HepG2 (cell line): ENCODE data around the gene TMEM239. TPM values are rescaled to one million over a fixed set of nuclear protein-coding genes. Genes with fewer than 3 reads are reported as not detected.

Source experiments
- ATAC-seq: fragments of 200-7000 bp; cut with Tn5 transposase; 3 replicates; pipeline ENCODE4 v1.9.1; 2020; ENCODE audit warnings: mild to moderate bottlenecking, moderate library complexity
- BruUV-seq: library from RNA; stranded (reverse); fragments of 400-500 nt; replicated peaks from 2 replicates; lab custom pipeline; 2021; lab: Mats Ljungman, UMichigan
- CTCF ChIA-PET: fragments of 300-600 bp; formaldehyde crosslinking; extraction: SDS; loops from one replicate; lab custom pipeline; 2021; ENCODE audit warnings: low total read pairs, inconsistent platforms, low intra/inter-chr PET ratio; lab: Yijun Ruan, JAX
- POLR2A ChIA-PET: fragments of 350-600 bp; sonication (Branson Sonifier 250); formaldehyde crosslinking; loops from one replicate; lab custom pipeline; 2020; ENCODE audit warnings: antibody characterized with exemption, inconsistent platforms; lab: Yijun Ruan, JAX
- DNase-seq: peaks from one replicate; pipeline ENCODE4 v3.0.0-alpha.2; 2015; ENCODE audit warnings: low spot score
- FAIRE-seq: peaks from 3 replicates; lab custom pipeline; 2011; peaks lifted over from hg19 to GRCh38; lab: Jason Lieb, UNC
- H2AFZ ChIP-seq: one replicate; pipeline ENCODE4 v1.6.1; 2011; ENCODE audit warnings: low read length, inconsistent platforms
- H3K27ac ChIP-seq: fragments of 300-600 bp; 3 replicates; pipeline ENCODE4 v1.8.0; 2011; ENCODE audit warnings: mixed run types, mild to moderate bottlenecking, mixed read lengths, low read length, inconsistent platforms; ENCODE audit not compliant: insufficient read depth; ENCODE audit errors: extremely low read length
- H3K27me3 ChIP-seq, 2 experiments: fragments of 200-600 bp in 1 of 2; 2 replicates in 1 of 2; 3 replicates in 1 of 2; pipeline versions ENCODE4 v1.6.0 to v1.8.0; 2011; ENCODE audit warnings: low read length in 2 of 2, mild to moderate bottlenecking in 2 of 2, moderate library complexity in 2 of 2, inconsistent platforms in 1 of 2; ENCODE audit not compliant: insufficient read depth in 2 of 2, control insufficient read depth in 1 of 2
- H3K36me3 ChIP-seq, 2 experiments: fragments of 200-600 bp in 1 of 2; replicated peaks in 1 of 2; 2 replicates in 1 of 2; 3 replicates in 1 of 2; pipeline versions ENCODE4 v1.5.1 to v1.8.0; 2011; ENCODE audit warnings: low read length in 2 of 2, inconsistent platforms in 1 of 2; ENCODE audit not compliant: insufficient read depth in 2 of 2, control insufficient read depth in 1 of 2
- H3K4me1 ChIP-seq: 2 replicates; pipeline ENCODE4 v1.5.1; 2012; ENCODE audit warnings: low read length, inconsistent platforms; ENCODE audit not compliant: insufficient read depth
- H3K4me2 ChIP-seq: 2 replicates; pipeline ENCODE4 v1.6.0; 2011; ENCODE audit warnings: low read depth, low read length, inconsistent platforms
- H3K4me3 ChIP-seq, 3 experiments: fragments of 200-600 bp in 1 of 3; sonication (generic), shearing (Covaris generic) in 1 of 3; replicated peaks in 1 of 3; 2 replicates each; pipeline ENCODE4 v1.5.1; 2011 to 2016; ENCODE audit warnings: low read length in 3 of 3, inconsistent platforms in 2 of 3, low read depth in 2 of 3, mild to moderate bottlenecking in 2 of 3, control low read depth in 1 of 3, mixed read lengths in 1 of 3; ENCODE audit not compliant: insufficient read depth in 1 of 3
- H3K79me2 ChIP-seq: one replicate; pipeline ENCODE4 v1.6.1; 2011; ENCODE audit warnings: low read length, inconsistent platforms; ENCODE audit not compliant: insufficient read depth
- H3K9ac ChIP-seq: 2 replicates; pipeline ENCODE4 v1.6.0; 2011; ENCODE audit warnings: mild to moderate bottlenecking, low read depth, low read length, inconsistent platforms; ENCODE audit not compliant: insufficient read depth
- H3K9me3 ChIP-seq: 2 replicates; pipeline ENCODE4 v1.5.1; 2012; ENCODE audit warnings: mild to moderate bottlenecking, low read length
- H4K20me1 ChIP-seq: 2 replicates; pipeline ENCODE4 v1.6.0; 2011; ENCODE audit warnings: inconsistent platforms, mild to moderate bottlenecking, low read length, moderate library complexity; ENCODE audit not compliant: insufficient read depth
- AGO2 ChIP-seq: fragments of 200-400 bp; formaldehyde crosslinking; optimal IDR thresholded peaks from 2 replicates; pipeline ENCODE3; 2017; ENCODE audit warnings: mild to moderate bottlenecking, low read depth, low read length, moderate library complexity
- CEBPB ChIP-seq: IDR thresholded peaks from 2 replicates; pipeline ENCODE4 v1.6.1; 2011; ENCODE audit warnings: low read depth, low read length, improper control_type of control experiment, borderline replicate concordance
- KDM5B ChIP-seq: sonication (generic); formaldehyde crosslinking; IDR thresholded peaks from 2 replicates; pipeline ENCODE4 v1.4.0; 2020; ENCODE audit warnings: missing genetic modification reagents, mild to moderate bottlenecking, borderline replicate concordance
- MLLT10 ChIP-seq: sonication (generic); formaldehyde crosslinking; IDR thresholded peaks from 2 replicates; pipeline ENCODE4 v1.4.0; 2020; ENCODE audit warnings: missing genetic modification reagents
- MNT ChIP-seq: fragments of 450-650 bp; IDR thresholded peaks from 2 replicates; pipeline ENCODE4 v1.6.1; 2016
- NPAS2 ChIP-seq: sonication (generic); formaldehyde crosslinking; IDR thresholded peaks from 2 replicates; pipeline ENCODE4 v1.8.0; 2022; ENCODE audit warnings: mild to moderate bottlenecking, missing genetic modification reagents, borderline replicate concordance
- NRL ChIP-seq: sonication (generic); formaldehyde crosslinking; IDR thresholded peaks from 2 replicates; pipeline ENCODE4 v1.5.0; 2020; ENCODE audit warnings: missing genetic modification reagents, mild to moderate bottlenecking, moderate library complexity, borderline replicate concordance
- POLR2A ChIP-seq, 2 experiments: IDR thresholded peaks; 2 replicates each; pipeline ENCODE4 v1.6.1; 2011; ENCODE audit warnings: low read depth in 2 of 2, low read length in 2 of 2, mild to moderate bottlenecking in 1 of 2, moderate library complexity in 1 of 2; ENCODE audit not compliant: insufficient read depth in 1 of 2
- POLR2AphosphoS5 ChIP-seq: IDR thresholded peaks from 2 replicates; pipeline ENCODE4 v1.6.1; 2012; ENCODE audit warnings: low read depth, low read length
- ZFP90 ChIP-seq: sonication (generic); formaldehyde crosslinking; IDR thresholded peaks from 2 replicates; pipeline ENCODE4 v1.8.0; 2022; ENCODE audit warnings: missing genetic modification reagents, mild to moderate bottlenecking, inconsistent platforms, borderline replicate concordance
- ZNF235 ChIP-seq: sonication (generic); formaldehyde crosslinking; IDR thresholded peaks from 2 replicates; pipeline ENCODE4 v1.8.1; 2023; ENCODE audit warnings: mild to moderate bottlenecking, missing genetic modification reagents, borderline replicate concordance
- ZNF563 ChIP-seq: sonication (generic); formaldehyde crosslinking; IDR thresholded peaks from 2 replicates; pipeline ENCODE4 v1.8.0; 2022; ENCODE audit warnings: mild to moderate bottlenecking, moderate library complexity, missing genetic modification reagents
- ZNF724P ChIP-seq: sonication (generic); formaldehyde crosslinking; IDR thresholded peaks from 2 replicates; pipeline ENCODE4 v1.8.0; 2022; ENCODE audit warnings: missing genetic modification reagents, borderline replicate concordance
- ZNF768 ChIP-seq: sonication (generic); formaldehyde crosslinking; IDR thresholded peaks from 2 replicates; pipeline ENCODE4 v1.4.0; 2020; ENCODE audit warnings: missing genetic modification reagents
- WGBS: methylation state at CpG from one replicate; pipeline ENCODE4 v1.1.6; 2017; ENCODE audit warnings: low lambda C conversion rate; 5-methylcytosine and 5-hydroxymethylcytosine counted together
- in situ Hi-C: cut with HindIII; loops from 2 replicates; pipeline ENCODE4 v1.10.0; 2017; ENCODE audit warnings: low pct_unique_long_range_greater_than_20kb; ENCODE audit not compliant: extremely low pct_ligation_motif_present
- intact Hi-C: fragments of 100-400 bp; cut with micrococcal nuclease; formaldehyde crosslinking; loops from one replicate; pipeline ENCODE4 v1.10.0; 2022; ENCODE audit not compliant: unreplicated experiment
- polyA plus RNA-seq, 8 experiments: library from polyadenylated mRNA; depleted of rRNA in 3 of 8; stranded (reverse) in 7 of 8; unstranded in 1 of 8; fragments of >200 nt; fragmentation: Illumina TruSeq in 4 of 8; extraction: Trizol in 4 of 8; gene quantifications; 2 replicates each; pipeline versions ENCODE4 v1.2.1 to v1.2.3, GENCODE V29; 2011 to 2016; ENCODE audit warnings: low read depth in 4 of 8, missing spikeins in 1 of 8, mixed read lengths in 1 of 8; ENCODE audit not compliant: insufficient read depth in 1 of 8
- total RNA-seq, 5 experiments: library from RNA; depleted of rRNA; stranded (reverse); fragments of >200 nt; fragmentation: Illumina TruSeq; extraction: Trizol; gene quantifications; 2 replicates each; pipeline ENCODE4 v1.2.3, GENCODE V29; 2016; ENCODE audit warnings: low read depth in 1 of 5

TMEM239 gene
- total and polyA plus RNA-seq, 2 of the 13 experiments (the other 11 are each of a cell fraction or from before 2014, with no cell fraction given) = not detected

GRCh38 chr20:2837221-2837960 lies 21.2 kb downstream of the TMEM239 start:
- no peaks in the 10 kb centered on the region; a peak in 1 of 5 replicates for H3K27me3 ChIP-seq
- H3K79me2 ChIP-seq = peaks cover 8% of the 10 kb centered on the region
- POLR2A ChIA-PET = no interaction called here
- no peak overlapping the region for H2AFZ ChIP-seq
- DNase-seq (no peak), ATAC-seq (no peak), FAIRE-seq (no peak)
- peaks cover 40% of the 10 kb centered on the region for H3K4me1 ChIP-seq
- TF ChIP-seq KDM5B (CRISPR knock-in tag) (peak; percentile 45; the same call in 1 of the 2 replicates), ZNF235 (CRISPR knock-in tag) (no peak), POLR2A (IDR thresholded peaks at IDR 0.05; ENCODE audit: insufficient read depth in 1 of 2, low read depth in 2 of 2, low read length in 2 of 2) (0 out of 4 replicates have a peak, but pooled peaks of 1 of the 2 experiments have one; percentile 33)
- no peaks in the 10 kb centered on the region for H3K9me3 ChIP-seq
- no peak overlapping the region for H3K4me3 ChIP-seq
- H3K9ac ChIP-seq = no peak overlapping the region
- in situ Hi-C loops (no loop called here), intact Hi-C loops (no loop called here)
- 94% methylated on average over 6 of the region's 6 CpGs for WGBS
- H3K36me3 ChIP-seq = peaks cover 4 to 11% of the 10 kb centered on the region in 2 experiments; a peak in 3 of 5 replicates
- BruUV-seq = no TSS peak
- no peak overlapping the region for H3K27ac ChIP-seq
- CTCF ChIA-PET = no interaction called here
- H4K20me1 ChIP-seq = no peaks in the 10 kb centered on the region
- H3K4me2 ChIP-seq = no peak overlapping the region

- ATAC-seq = no peak
- Histone ChIP-seq H3K9me3 (no peaks in the 10 kb centered on the region), H3K4me2 (no peak overlapping the region), H3K9ac (no peak overlapping the region), H3K4me3 (no peak overlapping the region), H3K36me3 (peaks cover 4 to 11% of the 10 kb centered on the region in 2 experiments; a peak in 3 of 5 replicates), H4K20me1 (no peaks in the 10 kb centered on the region), H3K4me1 (peaks cover 40% of the 10 kb centered on the region), H2AFZ (no peak overlapping the region), H3K27me3 (no peaks in the 10 kb centered on the region; a peak in 1 of 5 replicates), H3K79me2 (peaks cover 8% of the 10 kb centered on the region), H3K27ac (no peak overlapping the region)
- CTCF ChIA-PET = no interaction called here
- BruUV-seq = no TSS peak
- intact Hi-C loops (no loop called here), in situ Hi-C loops (no loop called here)
- no peak for FAIRE-seq
- POLR2A ChIA-PET = interaction anchor here (1.2 kb wide), 1 partner anchor 11 kb away, joined by 3 read pairs; no protein-coding TSS in a partner anchor
- no peak for DNase-seq
- WGBS = 97% methylated on average over 19 of the region's 19 CpGs
- TF ChIP-seq AGO2 (peak; percentile 40), ZNF724P (CRISPR knock-in tag) (0 out of 2 replicates have a peak, but pooled peaks have one; percentile 51), MLLT10 (0 out of 2 replicates have a peak, but pooled peaks have one; percentile 20), POLR2A (IDR thresholded peaks at IDR 0.05; ENCODE audit: insufficient read depth in 1 of 2, low read depth in 2 of 2, low read length in 2 of 2) (0 out of 4 replicates have a peak, but pooled peaks of 1 of the 2 experiments have one; percentile 15), CEBPB (no peak), ZFP90 (CRISPR knock-in tag) (no peak), MNT (peak; percentile 8; the same call in 1 of the 2 replicates), ZNF768 (CRISPR knock-in tag) (0 out of 2 replicates have a peak, but pooled peaks have one; percentile 19), NPAS2 (no peak), POLR2AphosphoS5 (0 out of 2 replicates have a peak, but pooled peaks have one; percentile 1), NRL (CRISPR knock-in tag) (peak; percentile 23; the same call in 1 of the 2 replicates), ZNF563 (CRISPR knock-in tag) (no peak)
Observed at GRCh38 chr20:2838170-2838797, 22.1 kb downstream of the TMEM239 start.
